HG03025 (cell line): ENCODE measurements around the gene LYRM9.
"Not testable (repeated sequence)": the region's sequence is repeated elsewhere in the genome, so short reads cannot be mapped to it uniquely, and the experiment has no call there.

ENCODE experiments used
- ATAC-seq: cut with Tn5 transposase; IDR thresholded peaks from one replicate; pipeline ENCODE4 v1.9.1; 2021; ENCODE audit warnings: mild to moderate bottlenecking, moderate library complexity; ENCODE audit not compliant: unreplicated experiment, low FRiP score

LYRM9 gene

GRCh38 chr17:27892866-27893769 is at the start of gene LYRM9:
LYRM9 (minus strand) TSS chr17:27893365; CDS start chr17:27882694, 10,671 bp downstream.
- ATAC-seq = peak; percentile 90

- ATAC-seq = no peak
These were observed 47.6 kb upstream of the LYRM9 start for GRCh38 chr17:27940503-27941428.

- no peak for ATAC-seq
These were observed 46.6 kb upstream of the LYRM9 start for GRCh38 chr17:27939474-27940465.

GRCh38 chr17:27938864-27939263 is 45.7 kb upstream of the LYRM9 start:
- no peak for ATAC-seq

DNA sequence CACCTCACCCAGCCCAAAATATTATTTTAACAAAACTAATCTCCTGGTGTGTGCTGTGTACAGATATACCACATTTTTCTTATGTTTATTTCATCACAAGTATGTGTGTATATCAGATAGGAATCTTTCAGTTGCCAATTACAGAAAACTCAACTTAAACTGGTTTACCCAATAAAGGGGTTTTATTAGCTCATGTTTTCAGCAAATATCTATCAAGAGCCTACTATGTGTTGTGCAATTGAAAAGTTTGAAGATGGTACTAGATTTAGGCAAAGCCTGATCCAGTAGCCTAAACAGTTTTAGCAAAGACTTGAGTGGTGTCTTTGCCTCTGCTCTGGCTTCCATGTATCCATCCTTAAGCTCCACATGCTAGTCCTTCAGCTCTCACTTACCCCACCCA is 45.1 kb upstream of the LYRM9 start:
- ATAC-seq = no peak

- no peak for ATAC-seq
These were observed 43.9 kb upstream of the LYRM9 start for GRCh38 chr17:27937025-27937546.

DNA sequence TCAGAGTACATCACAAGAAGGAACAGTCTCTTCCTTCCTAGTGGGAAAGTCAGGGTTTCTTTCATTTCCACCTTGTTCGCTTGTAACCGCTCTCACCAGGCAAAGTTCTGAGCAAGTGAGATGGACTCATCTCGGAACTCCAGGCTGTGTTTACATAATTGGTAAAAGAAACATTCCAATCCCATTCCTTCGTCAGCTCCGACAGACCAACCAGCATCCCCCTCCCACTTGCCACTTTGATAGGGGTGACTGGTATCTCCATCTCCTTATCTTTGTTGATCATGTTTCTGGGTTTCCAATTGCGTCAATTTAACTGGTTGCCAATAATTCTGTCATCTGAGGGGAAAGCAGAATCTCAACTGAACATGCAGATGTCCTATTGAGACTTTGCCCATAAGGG is 36.8 kb upstream of the LYRM9 start:
- no peak for ATAC-seq

DNA sequence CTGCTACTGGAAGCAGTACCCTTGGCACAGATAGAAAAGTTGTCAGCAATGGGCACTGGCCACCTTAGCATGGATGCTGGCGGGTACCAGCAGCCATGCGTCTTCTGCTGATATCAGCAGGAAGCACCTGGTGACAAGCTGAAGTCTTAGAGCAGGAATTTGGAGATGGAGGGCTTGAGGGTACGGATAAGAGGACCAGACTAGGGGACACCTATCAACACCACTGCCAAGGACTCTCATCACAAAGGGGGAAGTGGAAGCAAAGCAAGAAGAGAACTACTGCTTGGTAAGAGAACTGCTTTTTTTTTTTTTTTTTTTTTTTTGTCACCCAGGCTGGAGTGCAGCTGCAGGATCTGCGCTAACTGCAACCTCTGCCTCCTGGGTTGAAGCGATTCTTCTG is 35.4 kb upstream of the LYRM9 start:
- no peak for ATAC-seq

DNA sequence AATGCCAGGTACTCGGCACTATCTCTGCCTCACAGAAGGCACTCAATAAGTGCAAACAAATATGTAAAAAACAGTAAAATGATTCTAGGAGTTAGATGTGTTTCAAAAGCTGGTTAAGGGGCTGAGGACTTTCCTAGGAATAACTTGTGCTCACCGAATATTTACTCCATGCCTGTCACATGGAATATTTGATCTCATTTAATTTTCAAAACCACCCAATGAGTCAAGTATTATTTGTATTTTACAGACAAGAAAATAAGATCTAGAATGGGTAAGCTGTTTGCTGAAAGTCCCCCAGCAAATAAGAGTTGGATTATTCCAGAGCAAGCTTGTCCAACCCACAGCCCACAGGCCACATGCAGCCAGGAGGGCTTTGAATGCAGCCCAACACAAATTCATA is 34.6 kb upstream of the LYRM9 start:
- ATAC-seq = no peak

DNA sequence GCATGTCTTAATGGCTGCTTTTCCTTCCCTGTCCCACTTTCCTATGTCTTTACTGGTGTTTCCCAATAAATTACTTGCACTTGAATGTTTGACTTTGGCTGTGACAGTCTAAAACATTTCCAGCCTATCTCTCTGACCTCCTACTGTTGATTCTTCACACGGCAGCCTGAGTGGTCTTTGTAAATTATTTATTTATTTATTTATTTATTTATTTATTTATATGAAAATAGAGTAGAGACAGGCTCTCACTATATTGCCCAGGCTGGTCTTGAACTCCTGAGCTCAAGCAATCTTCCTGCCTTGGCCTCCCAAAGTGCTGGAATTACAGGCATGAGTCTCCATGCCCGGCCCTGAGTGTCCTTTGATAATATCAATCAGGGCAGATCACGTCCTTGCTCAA is 28.4 kb upstream of the LYRM9 start:
- no peak for ATAC-seq

GRCh38 chr17:27921077-27921476 is 27.9 kb upstream of the LYRM9 start:
- no peak for ATAC-seq

GRCh38 chr17:27920569-27920968 is 27.4 kb upstream of the LYRM9 start:
- no peak for ATAC-seq

GRCh38 chr17:27919079-27919478 is 25.9 kb upstream of the LYRM9 start:
- ATAC-seq = no peak

DNA sequence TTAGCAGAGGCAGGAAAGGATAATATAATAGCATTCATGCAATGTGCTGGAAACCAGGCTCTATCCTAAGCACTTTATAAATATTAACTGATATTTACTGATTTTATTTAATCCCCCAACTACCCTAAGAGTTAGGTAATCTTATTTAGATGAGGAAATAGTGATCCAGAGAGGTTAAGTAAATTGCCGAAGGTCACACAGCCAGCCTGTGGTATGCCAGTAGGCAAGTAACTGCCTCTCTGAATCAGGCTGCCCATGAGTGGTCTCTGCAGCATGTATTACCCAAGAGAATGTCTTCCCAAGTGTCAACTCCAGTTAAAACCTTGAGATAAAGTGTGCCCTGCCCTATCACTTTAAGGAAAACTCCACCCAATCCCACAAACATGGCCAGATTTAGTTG is 25.3 kb upstream of the LYRM9 start:
- ATAC-seq = no peak

GRCh38 chr17:27917000-27917399 is 23.8 kb upstream of the LYRM9 start:
- no peak for ATAC-seq

GRCh38 chr17:27915709-27916108 is 22.5 kb upstream of the LYRM9 start:
- no peak for ATAC-seq

- ATAC-seq = no peak
These were observed 21.2 kb upstream of the LYRM9 start for GRCh38 chr17:27914382-27914781.

GRCh38 chr17:27912964-27913363 is 19.8 kb upstream of the LYRM9 start:
- no peak for ATAC-seq

DNA sequence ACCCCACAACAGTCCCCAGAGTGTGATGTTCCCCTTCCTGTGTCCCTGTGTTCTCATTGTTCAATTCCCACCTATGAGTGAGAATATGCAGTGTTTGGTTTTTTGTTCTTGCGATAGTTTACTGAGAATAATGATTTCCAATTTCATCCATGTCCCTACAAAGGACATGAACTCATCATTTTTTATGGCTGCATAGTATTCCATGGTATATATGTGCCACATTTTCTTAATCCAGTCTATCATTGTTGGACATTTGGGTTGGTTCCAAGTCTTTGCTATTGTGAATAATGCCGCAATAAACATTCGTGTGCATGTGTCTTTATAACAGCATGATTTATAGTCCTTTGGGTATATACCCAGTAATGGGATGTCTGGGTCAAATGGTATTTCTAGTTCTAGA is 19.1 kb upstream of the LYRM9 start:
- ATAC-seq = not testable (repeated sequence)

DNA sequence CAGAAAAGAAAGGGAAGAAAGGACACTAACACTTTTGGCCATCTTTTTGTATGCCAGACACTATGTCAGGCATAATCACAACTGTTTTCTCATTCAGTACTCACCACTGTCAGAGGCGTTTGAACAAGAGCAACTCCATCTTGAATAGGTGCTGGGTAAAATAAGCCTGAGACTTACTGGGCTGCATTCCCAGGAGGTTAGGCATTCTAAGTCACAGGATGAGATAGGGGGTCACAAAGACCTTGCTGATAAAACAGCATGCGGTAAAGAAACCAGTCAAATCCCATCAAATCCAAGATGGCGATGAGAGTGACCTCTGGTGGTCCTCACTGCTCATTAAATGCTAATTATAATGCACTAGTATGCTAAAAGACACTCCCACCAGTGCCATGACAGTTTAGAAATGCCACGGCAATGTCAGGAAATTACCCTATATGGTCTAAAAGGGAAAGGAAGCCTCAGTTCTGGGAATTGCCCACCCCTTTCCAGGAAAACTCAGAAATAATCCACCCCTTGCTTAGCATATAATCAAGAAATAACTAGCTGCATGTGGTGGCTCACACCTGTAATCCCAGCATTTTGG is 14.9 kb upstream of the LYRM9 start:
- ATAC-seq = no peak
